D721Med (cell line): ENCODE results near the gene OSMR.
"Not testable (repeated sequence)": the region's sequence is repeated elsewhere in the genome, so short reads cannot be mapped to it uniquely, and the experiment has no call there.

Source experiments
- DNase-seq: peaks from one replicate; pipeline ENCODE4 v3.0.0; 2011; ENCODE audit warnings: low spot score; ENCODE audit not compliant: insufficient read length
- FAIRE-seq: peaks from 2 replicates; lab custom pipeline; 2011; peaks lifted over from hg19 to GRCh38; lab: Jason Lieb, UNC
- TF ChIP-seq, protein P1 (sequence below): IDR thresholded peaks from 2 replicates; pipeline ENCODE4 v1.5.1; 2012; ENCODE audit warnings: mild to moderate bottlenecking, control low read depth; ENCODE audit not compliant: insufficient read depth; ENCODE audit errors: missing control alignments

The OSMR gene

DNA sequence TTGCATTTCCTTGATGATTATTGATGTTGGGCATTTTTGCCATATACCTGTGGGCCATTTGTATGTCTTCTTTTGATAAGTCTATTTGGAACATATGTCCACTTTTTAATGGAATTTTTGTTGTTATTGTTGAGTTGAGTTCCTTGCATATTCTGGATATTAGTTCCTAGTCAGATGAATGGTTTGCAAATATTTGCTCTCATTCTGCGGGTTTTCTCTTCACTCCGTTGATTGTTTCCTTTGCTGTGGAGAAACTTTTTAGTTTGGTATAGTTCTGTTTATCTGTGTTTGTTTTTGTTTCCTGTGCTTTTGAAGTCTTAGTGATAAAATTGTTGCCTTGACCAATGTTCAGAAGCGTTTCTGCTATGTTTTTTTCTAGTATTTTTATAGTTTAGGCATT is 13.0 kb downstream of the OSMR start:
- no peak for DNase-seq
- TF ChIP-seq, protein P1, sequence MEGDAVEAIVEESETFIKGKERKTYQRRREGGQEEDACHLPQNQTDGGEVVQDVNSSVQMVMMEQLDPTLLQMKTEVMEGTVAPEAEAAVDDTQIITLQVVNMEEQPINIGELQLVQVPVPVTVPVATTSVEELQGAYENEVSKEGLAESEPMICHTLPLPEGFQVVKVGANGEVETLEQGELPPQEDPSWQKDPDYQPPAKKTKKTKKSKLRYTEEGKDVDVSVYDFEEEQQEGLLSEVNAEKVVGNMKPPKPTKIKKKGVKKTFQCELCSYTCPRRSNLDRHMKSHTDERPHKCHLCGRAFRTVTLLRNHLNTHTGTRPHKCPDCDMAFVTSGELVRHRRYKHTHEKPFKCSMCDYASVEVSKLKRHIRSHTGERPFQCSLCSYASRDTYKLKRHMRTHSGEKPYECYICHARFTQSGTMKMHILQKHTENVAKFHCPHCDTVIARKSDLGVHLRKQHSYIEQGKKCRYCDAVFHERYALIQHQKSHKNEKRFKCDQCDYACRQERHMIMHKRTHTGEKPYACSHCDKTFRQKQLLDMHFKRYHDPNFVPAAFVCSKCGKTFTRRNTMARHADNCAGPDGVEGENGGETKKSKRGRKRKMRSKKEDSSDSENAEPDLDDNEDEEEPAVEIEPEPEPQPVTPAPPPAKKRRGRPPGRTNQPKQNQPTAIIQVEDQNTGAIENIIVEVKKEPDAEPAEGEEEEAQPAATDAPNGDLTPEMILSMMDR: no peak
- no peak for FAIRE-seq

DNA sequence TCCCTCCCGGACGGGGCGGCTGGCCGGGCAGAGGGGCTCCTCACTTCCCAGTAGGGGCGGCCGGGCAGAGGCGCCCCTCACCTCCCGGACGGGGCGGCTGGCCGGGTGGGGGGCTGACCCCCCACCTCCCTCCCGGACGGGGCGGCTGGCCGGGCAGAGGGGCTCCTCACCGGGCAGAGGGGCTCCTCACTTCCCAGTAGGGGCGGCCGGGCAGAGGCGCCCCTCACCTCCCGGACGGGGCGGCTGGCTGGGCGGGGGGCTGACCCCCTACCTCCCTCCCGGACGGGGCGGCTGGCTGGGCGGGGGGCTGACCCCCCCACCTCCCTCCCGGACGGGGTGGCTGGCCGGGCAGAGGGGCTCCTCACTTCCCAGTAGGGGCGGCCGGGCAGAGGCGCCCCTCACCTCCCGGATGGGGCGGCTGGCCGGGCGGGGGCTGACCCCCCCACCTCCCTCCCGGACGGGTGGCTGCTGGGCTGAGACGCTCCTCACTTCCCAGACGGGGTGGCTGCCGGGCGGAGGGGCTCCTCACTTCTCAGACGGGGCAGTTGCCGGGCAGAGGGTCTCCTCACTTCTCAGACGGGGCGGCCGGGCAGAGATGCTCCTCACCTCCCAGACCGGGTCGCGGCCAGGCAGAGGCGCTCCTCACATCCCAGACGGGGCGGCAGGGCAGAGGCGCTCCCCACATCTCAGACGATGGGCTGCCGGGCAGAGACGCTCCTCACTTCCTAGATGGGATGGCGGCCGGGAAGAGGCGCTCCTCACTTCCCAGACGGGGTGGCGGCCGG is 16.4 kb downstream of the OSMR start:
- FAIRE-seq, DNase-seq: not testable (repeated sequence)

DNA sequence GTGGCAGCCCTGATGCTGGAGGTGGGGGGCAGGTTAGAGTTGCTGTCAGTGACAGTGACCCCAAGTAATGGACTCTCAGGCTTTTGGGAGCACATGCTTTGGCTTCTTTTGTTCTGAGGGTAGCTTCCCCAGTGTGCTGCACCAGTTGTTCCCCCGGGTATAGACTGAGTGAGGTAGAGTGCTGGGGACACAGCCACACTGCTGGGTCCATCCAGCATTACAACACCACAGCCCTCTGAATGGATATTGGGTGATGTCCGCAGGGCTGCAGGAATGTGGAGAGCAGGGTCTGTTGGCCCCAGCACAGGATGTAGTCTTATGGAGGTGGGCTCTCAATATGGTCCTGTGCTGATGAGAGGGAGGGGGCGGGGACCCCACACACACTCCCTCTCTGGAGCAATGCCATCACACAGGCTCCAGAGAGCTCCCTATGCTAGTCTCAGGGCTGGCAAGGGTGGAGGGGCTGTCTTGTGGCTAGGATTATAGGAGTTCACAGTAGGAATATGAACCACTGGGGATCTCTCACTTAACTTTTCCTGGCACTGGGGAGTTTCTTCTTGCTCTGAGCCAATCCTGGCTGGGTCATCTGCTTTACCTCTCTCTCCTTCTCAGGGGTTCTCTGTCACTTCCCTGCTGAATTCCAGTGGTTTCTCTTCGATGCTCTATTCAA is 20.7 kb downstream of the OSMR start:
- DNase-seq (no peak), FAIRE-seq (no peak)
- TF ChIP-seq, protein P1: no peak

DNA sequence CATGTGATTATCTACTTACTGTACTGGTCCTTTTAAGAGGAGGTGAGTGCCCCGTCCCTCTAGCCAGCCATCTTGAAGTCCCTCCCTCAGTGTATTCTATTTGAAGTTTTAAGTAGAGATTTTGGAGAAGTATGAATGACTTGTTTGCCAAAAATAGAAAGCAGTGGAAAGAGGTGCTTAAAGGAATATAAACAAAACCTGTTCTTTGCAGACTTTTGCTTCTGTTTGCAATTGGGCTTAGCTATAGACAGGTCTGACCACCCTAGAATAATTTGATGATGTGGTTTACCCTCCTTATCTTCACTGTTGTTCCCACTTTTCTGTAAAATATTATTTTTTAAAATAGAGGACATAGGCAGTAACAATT is 21.2 kb downstream of the OSMR start:
- FAIRE-seq (no peak), DNase-seq (no peak)

DNA sequence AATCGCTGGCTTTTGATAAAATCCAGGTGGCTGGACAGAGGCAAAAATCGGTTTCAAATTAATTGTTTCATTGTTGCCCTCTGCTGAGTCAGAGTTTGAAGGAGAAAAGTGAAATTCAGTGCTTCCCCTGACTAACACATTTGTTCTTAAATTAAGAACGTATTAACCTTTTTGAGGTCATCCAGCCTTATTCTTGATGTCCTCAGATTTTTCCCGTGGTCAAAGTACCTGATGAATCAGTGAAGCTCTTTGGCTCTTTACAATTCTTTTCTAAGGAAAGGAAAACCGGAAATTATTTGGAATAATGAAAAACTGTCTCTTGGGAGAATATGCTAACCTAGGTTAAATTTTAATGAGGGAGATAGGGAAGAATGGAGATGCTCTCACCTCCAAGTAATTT is 21.6 kb downstream of the OSMR start:
- no peak for DNase-seq
- TF ChIP-seq, protein P1: no peak
- no peak for FAIRE-seq

More for the DNA sequence above, 21.2 kb downstream of the OSMR start:
- TF ChIP-seq, protein P1: no peak

DNA sequence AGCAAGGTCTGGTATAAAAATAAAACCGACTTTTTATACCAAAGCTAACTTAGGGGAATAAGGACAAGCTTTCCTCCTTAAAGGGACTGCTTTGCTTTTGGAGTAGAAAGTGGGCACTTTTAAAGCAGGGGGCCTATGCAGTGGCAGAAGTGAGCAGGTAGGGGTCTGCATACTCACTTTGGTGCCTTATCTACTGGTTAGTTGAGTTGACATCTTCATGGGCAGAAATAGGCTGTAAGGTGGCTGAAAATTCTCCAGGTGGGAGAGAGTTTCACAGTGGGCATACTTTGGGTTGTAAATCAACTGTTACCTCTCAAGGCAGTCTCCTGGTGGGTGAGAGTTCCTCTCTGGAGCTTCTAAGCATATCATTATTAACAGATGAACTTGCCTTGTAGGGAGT is 24.8 kb downstream of the OSMR start:
- DNase-seq (no peak), FAIRE-seq (no peak)
- TF ChIP-seq, protein P1: no peak

DNA sequence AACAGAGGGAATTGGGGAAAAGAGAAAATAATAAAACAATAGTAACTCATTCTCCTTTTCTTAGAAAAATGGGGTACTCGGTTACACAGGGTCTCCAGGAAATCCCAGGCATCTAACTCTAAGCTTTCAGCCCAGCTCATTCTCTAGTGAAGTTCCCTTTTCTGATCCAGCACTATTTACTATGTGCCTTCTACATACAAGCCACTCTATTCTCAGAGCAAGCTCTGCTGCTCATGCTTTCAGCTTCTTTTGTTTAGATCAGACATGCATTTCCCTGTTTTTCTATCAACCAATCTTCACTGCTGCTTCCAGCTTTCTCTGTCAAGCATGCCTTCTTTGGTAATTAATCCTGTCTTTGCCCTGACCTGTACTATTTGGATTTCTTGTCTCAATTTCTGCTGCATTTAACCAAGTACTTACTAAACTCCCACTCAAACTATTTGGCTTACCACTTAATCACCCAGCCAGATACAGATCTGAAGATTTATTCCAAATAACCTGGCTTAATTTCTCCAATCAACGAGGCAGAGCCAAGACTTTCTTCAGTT is 25.3 kb downstream of the OSMR start:
- DNase-seq (no peak), FAIRE-seq (no peak)
- TF ChIP-seq, protein P1: no peak
